Measurements from ENCODE around the gene MTHFSD. TPM values are rescaled to one million over a fixed set of nuclear protein-coding genes. Genes with fewer than 3 reads are reported as not detected.

Gene MTHFSD
- total RNA-seq, 2 experiments from 2014 or later: 7.3 to 7.9 TPM

DNA sequence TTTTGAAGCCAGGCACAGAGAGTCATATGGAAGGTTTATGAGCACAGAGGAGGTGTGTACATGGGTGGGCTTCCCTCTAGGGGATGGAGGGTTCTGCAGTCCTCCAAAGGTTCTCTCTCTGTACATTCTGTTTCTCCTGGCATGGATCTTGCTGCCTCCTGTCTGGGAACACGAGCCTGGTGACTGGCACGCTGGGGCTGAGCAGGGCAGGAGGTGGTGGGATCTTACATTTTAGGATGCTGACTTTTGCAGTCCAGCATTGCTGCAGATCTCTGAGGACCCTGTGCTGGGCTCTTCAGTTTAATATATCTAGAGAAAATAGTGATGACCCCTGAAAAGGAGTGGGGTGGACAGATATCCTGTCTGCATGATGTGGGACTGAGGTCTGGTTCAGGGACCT, 46.3 kb upstream of the MTHFSD start:
- H3K27me3 Mint-ChIP-seq: peaks cover 52% of the 10 kb centered on the region
- peaks cover 0 to 6% of the 10 kb centered on the region in 2 experiments for H3K9me3 ChIP-seq (ENCODE audit: control insufficient read depth in 1 of 2, insufficient read depth in 1 of 2, low read length in 2 of 2)
- CTCF ChIA-PET: no interaction called here

DNA sequence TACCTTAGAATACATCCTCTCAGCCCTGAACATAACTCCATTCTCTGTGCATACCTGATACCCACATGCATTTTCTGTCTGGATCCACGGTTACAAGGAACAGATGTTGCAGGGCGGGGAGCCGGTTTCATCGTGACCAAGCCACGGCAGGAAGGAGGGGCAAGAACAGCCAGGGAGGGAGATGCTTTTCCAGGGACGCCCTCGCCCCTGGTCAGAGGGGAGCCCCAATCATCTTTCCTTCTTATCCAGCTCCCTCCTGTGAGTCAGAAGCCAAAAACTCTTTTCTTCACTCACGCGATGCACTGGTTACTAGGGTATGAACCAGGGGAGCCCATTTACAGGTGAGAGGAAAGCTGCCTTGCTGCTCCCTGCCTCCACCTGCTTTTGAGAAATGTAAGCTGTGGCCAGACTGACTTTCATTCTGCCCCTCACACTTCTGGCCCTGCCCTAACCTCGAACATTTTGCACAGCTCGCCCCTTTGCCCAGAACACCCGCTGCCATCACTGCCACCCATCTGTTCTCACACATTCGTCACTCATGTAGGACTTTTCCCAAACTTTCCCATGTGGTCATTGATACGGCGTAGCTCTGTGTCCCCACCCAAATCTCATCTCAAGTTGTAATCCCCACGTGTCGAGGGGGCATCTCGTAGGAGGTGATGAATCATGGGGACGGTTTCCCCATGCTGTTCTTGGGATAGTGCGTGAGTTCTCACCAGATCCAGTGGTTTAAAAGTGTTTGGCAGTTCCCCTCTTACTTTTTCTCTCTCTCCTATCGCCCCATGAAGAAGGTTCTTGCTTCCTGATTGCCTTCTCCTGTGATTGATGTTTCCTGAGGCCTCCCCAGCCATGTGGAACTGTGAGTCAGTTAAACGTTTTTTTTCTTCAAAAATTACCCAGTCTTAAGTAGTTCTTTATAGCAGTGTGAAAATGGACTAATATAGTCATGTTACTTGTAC, 43.9 kb upstream of the MTHFSD start:
- CTCF ChIA-PET: no interaction called here

More for the DNA sequence above, 46.3 kb upstream of the MTHFSD start:
- H3K4me3 ChIP-seq (ENCODE audit: low read length): no peak overlapping the region
- H3K36me3 Mint-ChIP-seq (ENCODE audit: low read depth): no peaks in the 10 kb centered on the region
- H3K4me1 Mint-ChIP-seq (ENCODE audit: low read depth): peaks cover 8% of the 10 kb centered on the region
- ATAC-seq (ENCODE audit: poor library complexity): no peak
- TF ChIP-seq CTCF (IDR thresholded peaks at IDR 0.05): no peak
- DNase-seq: no peak
- no peak overlapping the region for H3K27ac Mint-ChIP-seq
- peaks cover 5% of the 10 kb centered on the region in 2 experiments for H3K27me3 ChIP-seq (ENCODE audit: control insufficient read depth in 1 of 2, insufficient read depth in 2 of 2, low read length in 2 of 2)
- no peaks in the 10 kb centered on the region for H3K9me3 Mint-ChIP-seq
- no peak overlapping the region for H3K27ac ChIP-seq (ENCODE audit: low read depth in 1 of 2, low read length in 2 of 2)
- H3K4me3 Mint-ChIP-seq: no peak overlapping the region
- intact Hi-C loops (cut with DNase I, micrococcal nuclease): no loop called here
- no peaks in the 10 kb centered on the region for H3K36me3 ChIP-seq (ENCODE audit: insufficient read depth, low read length)
- H3K4me1 ChIP-seq (ENCODE audit: insufficient read depth, low read length): peaks cover 3% of the 10 kb centered on the region
- POLR2A ChIA-PET: no interaction called here

GRCh38 chr16:86597880-86598606, 43.0 kb upstream of the MTHFSD start:
- CTCF ChIA-PET: no interaction called here
- Mint-ChIP-seq H3K4me3 (no peak overlapping the region), H3K4me1 (ENCODE audit: low read depth) (peaks cover 7% of the 10 kb centered on the region), H3K36me3 (ENCODE audit: low read depth) (no peaks in the 10 kb centered on the region), H3K27ac (no peak overlapping the region), H3K9me3 (no peaks in the 10 kb centered on the region), H3K27me3 (peaks cover 53% of the 10 kb centered on the region)
- no peak overlapping the region for H3K4me3 ChIP-seq (ENCODE audit: low read length)
- POLR2A ChIA-PET: no interaction called here
- H3K36me3 ChIP-seq (ENCODE audit: insufficient read depth, low read length): no peaks in the 10 kb centered on the region
- H3K4me1 ChIP-seq (ENCODE audit: insufficient read depth, low read length): no peaks in the 10 kb centered on the region
- intact Hi-C loops (cut with DNase I, micrococcal nuclease): no loop called here
- no peaks in the 10 kb centered on the region for H3K9me3 ChIP-seq (ENCODE audit: control insufficient read depth in 1 of 2, insufficient read depth in 1 of 2, low read length in 2 of 2)
- DNase-seq (no peak), ATAC-seq (ENCODE audit: poor library complexity) (no peak)
- no peak overlapping the region for H3K27ac ChIP-seq (ENCODE audit: low read depth in 1 of 2, low read length in 2 of 2)
- TF ChIP-seq CTCF (IDR thresholded peaks at IDR 0.05): no peak
- peaks cover 13 to 14% of the 10 kb centered on the region in 2 experiments for H3K27me3 ChIP-seq (ENCODE audit: control insufficient read depth in 1 of 2, insufficient read depth in 2 of 2, low read length in 2 of 2)

More for the DNA sequence above, 43.9 kb upstream of the MTHFSD start:
- Mint-ChIP-seq H3K27ac (no peak overlapping the region), H3K9me3 (no peaks in the 10 kb centered on the region), H3K36me3 (ENCODE audit: low read depth) (no peaks in the 10 kb centered on the region), H3K4me3 (no peak overlapping the region), H3K4me1 (ENCODE audit: low read depth) (no peaks in the 10 kb centered on the region), H3K27me3 (peaks cover 45% of the 10 kb centered on the region)
- no peaks in the 10 kb centered on the region for H3K9me3 ChIP-seq (ENCODE audit: control insufficient read depth in 1 of 2, insufficient read depth in 1 of 2, low read length in 2 of 2)
- no peak for TF ChIP-seq CTCF (IDR thresholded peaks at IDR 0.05)
- no peak overlapping the region for H3K27ac ChIP-seq (ENCODE audit: low read depth in 1 of 2, low read length in 2 of 2)
- no peak for DNase-seq
- ATAC-seq (ENCODE audit: poor library complexity): no peak
- POLR2A ChIA-PET: no interaction called here
- no peaks in the 10 kb centered on the region for H3K36me3 ChIP-seq (ENCODE audit: insufficient read depth, low read length)
- no peak overlapping the region for H3K4me3 ChIP-seq (ENCODE audit: low read length)
- intact Hi-C loops (cut with DNase I, micrococcal nuclease): no loop called here
- peaks cover 5 to 6% of the 10 kb centered on the region in 2 experiments for H3K27me3 ChIP-seq (ENCODE audit: control insufficient read depth in 1 of 2, insufficient read depth in 2 of 2, low read length in 2 of 2)
- H3K4me1 ChIP-seq (ENCODE audit: insufficient read depth, low read length): no peaks in the 10 kb centered on the region
